GM19452 (cell line): ENCODE results near the gene TMEM144.

Experiments
- ATAC-seq: cut with Tn5 transposase; IDR thresholded peaks from one replicate; pipeline ENCODE4 v1.9.1; 2021; ENCODE audit not compliant: unreplicated experiment

The TMEM144 gene

DNA sequence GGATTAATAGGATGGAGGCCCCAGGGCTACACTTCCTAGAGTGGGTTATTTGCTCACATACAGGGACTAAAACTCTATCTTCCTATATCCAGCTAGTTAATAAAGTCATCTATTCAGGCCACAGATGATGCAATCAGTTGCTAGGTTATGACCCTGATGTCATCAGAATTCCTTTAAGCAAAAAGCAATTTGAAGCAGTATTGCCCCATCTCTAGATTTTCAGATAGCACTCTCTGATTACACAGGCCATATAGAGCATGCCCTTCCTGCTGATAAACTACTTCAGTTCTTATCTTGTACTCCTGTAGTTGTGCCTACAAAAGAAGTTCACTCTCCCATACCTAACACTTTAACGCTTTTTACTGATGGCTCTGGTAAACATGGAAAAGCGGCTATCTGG, 84.8 kb downstream of the TMEM144 start:
- ATAC-seq: no peak

DNA sequence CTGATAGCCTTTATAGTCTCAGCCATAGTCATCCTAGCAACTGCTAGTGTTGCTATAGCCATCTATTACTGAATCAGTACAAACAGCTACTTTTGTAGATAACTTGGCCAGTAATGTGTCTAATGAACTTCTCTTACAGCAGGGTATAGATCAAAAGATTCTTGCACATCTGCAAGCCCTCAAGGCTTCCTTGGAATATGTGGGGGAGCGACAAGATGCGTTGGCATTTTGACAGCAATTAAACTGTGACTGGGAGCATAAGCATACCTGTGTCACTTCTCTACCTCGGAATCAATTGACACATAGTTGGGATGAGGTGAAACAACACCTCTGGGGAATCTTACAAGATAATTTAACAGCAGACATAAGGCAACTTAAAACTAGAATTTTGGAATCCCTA, 87.6 kb downstream of the TMEM144 start:
- ATAC-seq: no peak

GRCh38 chr4:158299459-158300007, 89.2 kb downstream of the TMEM144 start:
- no peak for ATAC-seq

- ATAC-seq: no peak
Observed at GRCh38 chr4:158300012-158300411, 89.7 kb downstream of the TMEM144 start.

DNA sequence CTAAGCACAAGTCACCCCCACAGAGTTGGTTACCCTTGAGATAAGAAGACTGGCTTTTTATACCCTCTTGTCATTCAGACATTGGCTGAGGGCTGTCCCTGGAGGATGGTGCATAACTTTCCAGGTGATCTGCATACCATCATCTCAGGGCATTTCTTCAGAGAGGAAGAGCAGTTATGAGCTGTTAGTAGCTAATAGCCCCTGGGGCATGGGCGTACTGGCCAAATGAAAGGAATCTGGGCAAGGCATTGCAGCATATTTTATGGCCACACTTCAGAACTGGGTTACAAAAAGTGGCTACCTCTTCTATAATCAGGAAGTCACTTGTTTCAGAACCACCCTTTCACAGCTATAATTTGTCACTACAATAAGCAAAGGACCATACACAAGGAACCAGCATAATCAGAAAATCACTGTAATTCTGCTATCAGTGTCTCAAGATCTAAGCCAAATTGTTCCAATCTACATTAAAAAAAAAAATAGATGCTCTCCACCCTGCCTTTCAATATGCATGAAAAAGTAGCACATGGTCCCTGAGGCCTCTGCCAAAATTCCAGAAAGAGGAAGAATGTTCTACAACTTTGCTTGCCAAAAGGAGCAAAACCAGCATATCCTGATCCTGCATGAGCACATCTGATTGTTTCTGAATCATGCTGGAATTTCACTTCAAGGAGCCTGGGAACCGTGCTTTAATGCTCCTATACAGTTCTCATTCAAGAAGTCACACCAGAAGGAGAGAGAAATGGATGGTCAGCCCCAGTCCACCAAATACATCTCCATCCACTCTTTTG, 92.0 kb downstream of the TMEM144 start:
- ATAC-seq: no peak

DNA sequence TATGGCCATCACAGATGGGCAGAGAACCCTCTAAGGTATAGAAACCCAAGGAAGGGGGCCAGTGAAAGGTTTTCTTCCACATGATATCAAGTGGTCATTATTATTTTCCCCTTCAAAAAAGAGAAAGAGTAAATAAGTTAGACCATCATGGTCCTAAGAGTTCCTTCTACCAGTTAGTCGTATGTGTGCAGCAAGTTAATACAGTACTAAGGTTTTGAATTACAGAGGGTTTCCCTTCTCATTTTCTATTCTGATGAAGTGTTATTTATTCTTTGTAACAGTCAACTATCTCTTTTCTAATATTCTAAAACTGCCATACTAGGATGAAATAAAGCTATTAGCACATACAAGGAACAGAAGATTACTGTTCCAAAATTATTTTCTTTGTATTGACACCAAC, 94.4 kb downstream of the TMEM144 start:
- no peak for ATAC-seq
